HG03439 (cell line): ENCODE data around the gene SYNE2.
"Not testable (repeated sequence)": the region's sequence is repeated elsewhere in the genome, so short reads cannot be mapped to it uniquely, and the experiment has no call there.

Source experiments
- ATAC-seq: cut with Tn5 transposase; IDR thresholded peaks from one replicate; pipeline ENCODE4 v1.9.1; 2021; ENCODE audit warnings: mild to moderate bottlenecking, moderate library complexity; ENCODE audit not compliant: unreplicated experiment

Gene SYNE2

GRCh38 chr14:64000749-64001148 lies 147.9 kb downstream of the SYNE2 start:
- ATAC-seq, result no peak

- no peak for ATAC-seq
Observed at GRCh38 chr14:64005822-64006221, 153.0 kb downstream of the SYNE2 start.

GRCh38 chr14:64008016-64008415 lies 155.2 kb downstream of the SYNE2 start:
- no peak for ATAC-seq

GRCh38 chr14:64012003-64012402 lies 159.2 kb downstream of the SYNE2 start:
- no peak for ATAC-seq

GRCh38 chr14:64012720-64013119 lies 159.9 kb downstream of the SYNE2 start:
- no peak for ATAC-seq

GRCh38 chr14:64025479-64025878 lies 172.7 kb downstream of the SYNE2 start:
- ATAC-seq, result no peak

- no peak for ATAC-seq
Observed at GRCh38 chr14:64026600-64026999, 173.8 kb downstream of the SYNE2 start.

- ATAC-seq, result no peak
Observed at GRCh38 chr14:64035143-64035542, 182.3 kb downstream of the SYNE2 start.

- not testable (repeated sequence) for ATAC-seq
Observed at GRCh38 chr14:64037869-64038745, 185.3 kb downstream of the SYNE2 start.

GRCh38 chr14:64038841-64039542 lies 186.2 kb downstream of the SYNE2 start:
- ATAC-seq, result no peak

GRCh38 chr14:64040044-64040443 lies 187.2 kb downstream of the SYNE2 start:
- ATAC-seq, result no peak

- not testable (repeated sequence) for ATAC-seq
Observed at GRCh38 chr14:64043296-64043695, 190.5 kb downstream of the SYNE2 start.

GRCh38 chr14:64045091-64045490 lies 192.3 kb downstream of the SYNE2 start:
- ATAC-seq, result no peak

GRCh38 chr14:64049616-64050381 lies 197.0 kb downstream of the SYNE2 start:
- ATAC-seq, result no peak

- no peak for ATAC-seq
Observed at GRCh38 chr14:64053694-64054669, 201.2 kb downstream of the SYNE2 start.

- no peak for ATAC-seq
Observed at GRCh38 chr14:64059454-64060198, 206.8 kb downstream of the SYNE2 start.

- ATAC-seq, result no peak
Observed at GRCh38 chr14:64060199-64060545, 207.4 kb downstream of the SYNE2 start.

GRCh38 chr14:64060648-64061096 lies 207.9 kb downstream of the SYNE2 start:
- no peak for ATAC-seq

- no peak for ATAC-seq
Observed at GRCh38 chr14:64061115-64061514, 208.3 kb downstream of the SYNE2 start.

GRCh38 chr14:64061706-64062105 lies 208.9 kb downstream of the SYNE2 start:
- no peak for ATAC-seq
